IMR-90 (cell line): ENCODE measurements around the gene XPNPEP2.

Experiments
- BHLHE40 ChIP-seq: fragments of 150-350 bp; IDR thresholded peaks from 2 replicates; pipeline ENCODE4 v1.6.1; 2016; ENCODE audit warnings: mild to moderate bottlenecking, low read depth, low read length
- CEBPB ChIP-seq: IDR thresholded peaks from 2 replicates; pipeline ENCODE4 v1.6.1; 2012; ENCODE audit warnings: low read depth, low read length, improper control_type of control experiment
- CHD1 ChIP-seq: IDR thresholded peaks from 2 replicates; pipeline ENCODE4 v1.6.1; 2012; ENCODE audit warnings: low read depth, low read length, improper control_type of control experiment
- CTCF ChIP-seq: conservative IDR thresholded peaks from 2 replicates; pipeline ENCODE4 v1.5.1; 2012; ENCODE audit warnings: mild to moderate bottlenecking, low read depth, low read length, improper control_type of control experiment
- ELK1 ChIP-seq: fragments of 150-350 bp; IDR thresholded peaks from 2 replicates; pipeline ENCODE4 v1.6.1; 2016; ENCODE audit warnings: low read depth, mild to moderate bottlenecking, low read length, moderate library complexity, borderline replicate concordance
- MAFK ChIP-seq: IDR thresholded peaks from 2 replicates; pipeline ENCODE4 v1.6.1; 2012; ENCODE audit warnings: low read depth, low read length, improper control_type of control experiment
- MAZ ChIP-seq: IDR thresholded peaks from 2 replicates; pipeline ENCODE4 v1.6.1; 2012; ENCODE audit warnings: low read depth, mild to moderate bottlenecking, low read length, improper control_type of control experiment, moderate library complexity, borderline replicate concordance
- POLR2A ChIP-seq: IDR thresholded peaks from 2 replicates; pipeline ENCODE4 v1.6.1; 2012; ENCODE audit warnings: mild to moderate bottlenecking, low read depth, low read length
- RAD21 ChIP-seq: IDR thresholded peaks from 2 replicates; pipeline ENCODE4 v1.6.1; 2012; ENCODE audit warnings: low read length, improper control_type of control experiment
- RFX5 ChIP-seq: IDR thresholded peaks from 2 replicates; pipeline ENCODE4 v1.8.0; 2012; ENCODE audit warnings: low read depth, mild to moderate bottlenecking, low read length, moderate library complexity
- USF2 ChIP-seq: fragments of 150-350 bp; IDR thresholded peaks from 2 replicates; pipeline ENCODE4 v1.6.1; 2017; ENCODE audit warnings: mild to moderate bottlenecking, antibody characterized with exemption, low read length, low read depth

GRCh38 chrX:129721870-129722269, 16.9 kb upstream of the XPNPEP2 start:
- TF ChIP-seq RFX5 (no peak), MAFK (no peak), RAD21 (no peak), POLR2A (no peak), CEBPB (no peak), CTCF (no peak), USF2 (no peak), MAZ (no peak), CHD1 (no peak), ELK1 (no peak), BHLHE40 (no peak)
